ENCODE measurements around the gene FAM13B. TPM values are rescaled to one million over a fixed set of nuclear protein-coding genes. Genes with fewer than 3 reads are reported as not detected.

FAM13B gene
- total and polyA plus RNA-seq, 10 of the 15 experiments (the other 5 are each of a cell fraction or from before 2014, with no cell fraction given) = 3.6 to 30.0 (median 20.3) TPM

DNA sequence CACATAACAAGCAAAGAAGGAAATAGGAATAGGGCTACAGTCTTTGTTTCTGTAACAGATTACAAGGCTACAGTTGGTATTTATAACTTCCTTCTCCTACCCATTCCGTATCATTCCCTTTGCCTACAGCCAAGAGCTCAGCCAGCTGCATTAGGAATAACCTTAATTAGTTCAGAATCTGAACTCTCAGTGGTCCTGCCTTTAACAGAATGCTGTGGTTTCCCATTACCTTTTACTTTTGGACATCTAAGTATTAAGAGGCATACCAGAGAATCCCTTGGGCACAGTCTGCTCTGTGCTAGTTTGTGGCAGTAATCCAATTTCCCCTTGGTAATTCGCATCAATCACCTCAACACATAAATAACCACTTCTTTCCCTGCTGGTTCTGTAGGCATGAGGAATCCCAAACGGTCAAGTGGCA lies 99.4 kb downstream of the FAM13B start (continued):
- no peak for TF ChIP-seq CEBPB (IDR thresholded peaks at IDR 0.05; ENCODE audit: borderline replicate concordance in 1 of 2, low read depth in 2 of 2, low read length in 2 of 2)
- TF ChIP-seq IRF4 (IDR thresholded peaks at IDR 0.05; ENCODE audit: low read depth, low read length) = no peak

DNA sequence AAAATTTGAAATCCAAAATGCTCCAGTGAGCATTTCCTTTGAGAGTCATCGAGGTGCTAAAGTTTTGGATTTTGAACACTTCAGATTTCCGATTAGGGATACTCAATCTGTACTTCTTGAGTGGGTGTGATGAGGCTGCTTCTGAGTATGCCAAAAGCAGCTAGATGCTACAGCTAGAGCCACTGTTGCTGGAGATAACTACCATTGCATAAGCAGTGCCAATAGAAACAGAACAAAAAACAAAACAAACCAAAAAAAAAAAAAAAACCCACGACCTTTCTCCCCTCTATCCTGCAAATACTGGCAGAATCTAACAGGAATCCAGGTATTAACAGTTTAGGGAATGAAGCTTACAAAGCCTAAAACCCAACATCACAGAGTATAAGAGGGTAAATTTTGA lies 100.1 kb downstream of the FAM13B start:
- Histone ChIP-seq H3K79me2 (ENCODE audit: control insufficient read depth, insufficient read depth, low read length) (no peaks in the 10 kb centered on the region), H3K9me3 (replicated peaks; ENCODE audit: control insufficient read depth, insufficient read depth, low read length) (no peaks in the 10 kb centered on the region), H3K9ac (ENCODE audit: control insufficient read depth, insufficient read depth, low read length) (no peak overlapping the region), H4K20me1 (ENCODE audit: control insufficient read depth, insufficient read depth) (no peaks in the 10 kb centered on the region), H3K36me3 (ENCODE audit: control insufficient read depth in 2 of 2, insufficient read depth in 2 of 2, low read length in 1 of 2) (peaks cover 0 to 2% of the 10 kb centered on the region in 2 experiments; a peak in 2 of 4 replicates), H3K4me1 (ENCODE audit: control insufficient read depth, insufficient read depth, low read length) (peaks cover 12% of the 10 kb centered on the region), H3K27me3 (replicated peaks in 1 of 2; ENCODE audit: control insufficient read depth in 2 of 2, insufficient read depth in 2 of 2, low read length in 1 of 2) (no peaks in the 10 kb centered on the region), H3K4me3 (no peak overlapping the region), H3K27ac (ENCODE audit: control insufficient read depth, insufficient read depth) (no peak overlapping the region), H3K4me2 (ENCODE audit: control insufficient read depth, insufficient read depth) (no peak overlapping the region), H2AFZ (ENCODE audit: control insufficient read depth, low read depth, low read length) (no peak overlapping the region)
- intact Hi-C loops (cut with micrococcal nuclease; ENCODE audit: unreplicated experiment) = loop anchor here (10.0 kb wide), 1 partner anchor 158 kb away; no protein-coding TSS in a partner anchor
- no peak for TF ChIP-seq ZZZ3 (IDR thresholded peaks at IDR 0.05; ENCODE audit: control insufficient read depth, insufficient read length, low read depth)
- TF ChIP-seq, protein P1, sequence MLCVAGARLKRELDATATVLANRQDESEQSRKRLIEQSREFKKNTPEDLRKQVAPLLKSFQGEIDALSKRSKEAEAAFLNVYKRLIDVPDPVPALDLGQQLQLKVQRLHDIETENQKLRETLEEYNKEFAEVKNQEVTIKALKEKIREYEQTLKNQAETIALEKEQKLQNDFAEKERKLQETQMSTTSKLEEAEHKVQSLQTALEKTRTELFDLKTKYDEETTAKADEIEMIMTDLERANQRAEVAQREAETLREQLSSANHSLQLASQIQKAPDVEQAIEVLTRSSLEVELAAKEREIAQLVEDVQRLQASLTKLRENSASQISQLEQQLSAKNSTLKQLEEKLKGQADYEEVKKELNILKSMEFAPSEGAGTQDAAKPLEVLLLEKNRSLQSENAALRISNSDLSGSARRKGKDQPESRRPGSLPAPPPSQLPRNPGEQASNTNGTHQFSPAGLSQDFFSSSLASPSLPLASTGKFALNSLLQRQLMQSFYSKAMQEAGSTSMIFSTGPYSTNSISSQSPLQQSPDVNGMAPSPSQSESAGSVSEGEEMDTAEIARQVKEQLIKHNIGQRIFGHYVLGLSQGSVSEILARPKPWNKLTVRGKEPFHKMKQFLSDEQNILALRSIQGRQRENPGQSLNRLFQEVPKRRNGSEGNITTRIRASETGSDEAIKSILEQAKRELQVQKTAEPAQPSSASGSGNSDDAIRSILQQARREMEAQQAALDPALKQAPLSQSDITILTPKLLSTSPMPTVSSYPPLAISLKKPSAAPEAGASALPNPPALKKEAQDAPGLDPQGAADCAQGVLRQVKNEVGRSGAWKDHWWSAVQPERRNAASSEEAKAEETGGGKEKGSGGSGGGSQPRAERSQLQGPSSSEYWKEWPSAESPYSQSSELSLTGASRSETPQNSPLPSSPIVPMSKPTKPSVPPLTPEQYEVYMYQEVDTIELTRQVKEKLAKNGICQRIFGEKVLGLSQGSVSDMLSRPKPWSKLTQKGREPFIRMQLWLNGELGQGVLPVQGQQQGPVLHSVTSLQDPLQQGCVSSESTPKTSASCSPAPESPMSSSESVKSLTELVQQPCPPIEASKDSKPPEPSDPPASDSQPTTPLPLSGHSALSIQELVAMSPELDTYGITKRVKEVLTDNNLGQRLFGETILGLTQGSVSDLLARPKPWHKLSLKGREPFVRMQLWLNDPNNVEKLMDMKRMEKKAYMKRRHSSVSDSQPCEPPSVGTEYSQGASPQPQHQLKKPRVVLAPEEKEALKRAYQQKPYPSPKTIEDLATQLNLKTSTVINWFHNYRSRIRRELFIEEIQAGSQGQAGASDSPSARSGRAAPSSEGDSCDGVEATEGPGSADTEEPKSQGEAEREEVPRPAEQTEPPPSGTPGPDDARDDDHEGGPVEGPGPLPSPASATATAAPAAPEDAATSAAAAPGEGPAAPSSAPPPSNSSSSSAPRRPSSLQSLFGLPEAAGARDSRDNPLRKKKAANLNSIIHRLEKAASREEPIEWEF (IDR thresholded peaks at IDR 0.05; ENCODE audit: insufficient replicate concordance, low read depth, low read length) = no peak
- no peak for TF ChIP-seq SUPT20H (IDR thresholded peaks at IDR 0.05; ENCODE audit: borderline replicate concordance, control insufficient read depth, low read depth, low read length)
- TF ChIP-seq ZNF24 (IDR thresholded peaks at IDR 0.05) = no peak
- ATAC-seq (no peak), FAIRE-seq (no peak), DNase-seq (ENCODE audit: low read depth, low spot score) (no peak)
- CTCF ChIA-PET = interaction anchor here (0.7 to 1.1 kb wide), 5 partner anchors 11 to 145 kb away, joined by 3 to 6 read pairs (median 3); no protein-coding TSS in a partner anchor
- RAD21 ChIA-PET (ENCODE audit: unreplicated experiment) = interaction anchor here (1.3 kb wide), 1 partner anchor 44 kb away, joined by 4 read pairs; the partner anchor contains the start of gene PKD2L2
- SMC1A ChIA-PET (ENCODE audit: uncharacterized antibody, unreplicated experiment) = interaction anchor here (1.5 kb wide), 1 partner anchor 154 kb away, joined by 6 read pairs; no protein-coding TSS in a partner anchor
- in situ Hi-C loops (cut with MboI) = no loop called here
- BruUV-seq (replicated peaks) = TSS peak; percentile 7
- POLR2A ChIA-PET = interaction anchor here (0.6 to 0.7 kb wide), 2 partner anchors 18 to 47 kb away, joined by 3 read pairs; no protein-coding TSS in a partner anchor
- WGBS (ENCODE audit: insufficient coverage, insufficient replicate concordance, low lambda C conversion rate, missing lambda C conversion rate) = 65% methylated on average over 3 of the region's 3 CpGs

All from GM12878 (cell line).